NCI-H1436 (cell line): ENCODE results near the gene LTO1.
"Not testable (repeated sequence)": the region's sequence is repeated elsewhere in the genome, so short reads cannot be mapped to it uniquely, and the experiment has no call there.

Source experiments
- DNase-seq: peaks from one replicate; lab custom pipeline; 2025; lab: John Stamatoyannopoulos, UW

The LTO1 gene

GRCh38 chr11:69632900-69633299, 42.3 kb downstream of the LTO1 start:
- DNase-seq: no peak

GRCh38 chr11:69630424-69630823, 44.7 kb downstream of the LTO1 start:
- no peak for DNase-seq

- no peak for DNase-seq
Observed at GRCh38 chr11:69630017-69630416, 45.1 kb downstream of the LTO1 start.

- no peak for DNase-seq
Observed at GRCh38 chr11:69627551-69627950, 47.6 kb downstream of the LTO1 start.

- no peak for DNase-seq
Observed at GRCh38 chr11:69625476-69625875, 49.7 kb downstream of the LTO1 start.

GRCh38 chr11:69624293-69624692, 50.9 kb downstream of the LTO1 start:
- no peak for DNase-seq

- DNase-seq: not testable (repeated sequence)
Observed at GRCh38 chr11:69622097-69622681, 53.0 kb downstream of the LTO1 start.

GRCh38 chr11:69620683-69621290, 54.4 kb downstream of the LTO1 start:
- DNase-seq: no peak

- DNase-seq: no peak
Observed at GRCh38 chr11:69618237-69618636, 56.9 kb downstream of the LTO1 start.

GRCh38 chr11:69617682-69618081, 57.5 kb downstream of the LTO1 start:
- no peak for DNase-seq

- no peak for DNase-seq
Observed at GRCh38 chr11:69617220-69617619, 57.9 kb downstream of the LTO1 start.
